Breast epithelium (tissue), 4 donors: ENCODE results near the gene KRTAP5-11. TPM values are rescaled to one million over a fixed set of nuclear protein-coding genes. Genes with fewer than 3 reads are reported as not detected.

ENCODE experiments used
- DNase-seq, 2 donors: peaks; one replicate each; pipeline ENCODE4 v3.0.0-alpha.2; 2019; ENCODE audit warnings: low spot score in 2 of 2
- H3K27ac ChIP-seq, 2 donors: fragments of 200-600 bp; sonication (generic) in 1 of 2; one replicate each; pipeline ENCODE4 v1.5.1; 2016 to 2019; ENCODE audit warnings: mild to moderate bottlenecking in 1 of 2
- H3K27me3 ChIP-seq, 2 donors: fragments of 200-600 bp; sonication (generic) in 1 of 2; one replicate each; pipeline versions ENCODE4 v1.5.1 to v1.6.0; 2017 to 2019; ENCODE audit warnings: control low read depth in 1 of 2, mild to moderate bottlenecking in 1 of 2
- H3K36me3 ChIP-seq: fragments of 200-600 bp; one replicate; pipeline ENCODE4 v1.5.1; 2019
- H3K4me1 ChIP-seq, 2 donors: fragments of 200-600 bp; sonication (generic); one replicate each; pipeline ENCODE4 v1.5.1; 2016 to 2019; ENCODE audit warnings: control low read depth in 1 of 2
- H3K4me3 ChIP-seq, 3 donors: fragments of 200-600 bp; sonication (generic); 1 replicate in 2 of 3; 2 replicates in 1 of 3; pipeline ENCODE4 v1.5.1; 2016 to 2019; ENCODE audit warnings: mild to moderate bottlenecking in 3 of 3, moderate library complexity in 2 of 3
- H3K9me3 ChIP-seq, 2 donors: fragments of 200-600 bp; sonication (generic) in 1 of 2; one replicate each; pipeline ENCODE4 v1.5.1; 2016 to 2019; ENCODE audit warnings: control low read depth in 1 of 2
- POLR2A ChIP-seq: fragments of 450-650 bp; IDR thresholded peaks from one replicate; pipeline ENCODE4 v1.6.1; 2016; ENCODE audit warnings: antibody characterized with exemption, mild to moderate bottlenecking, moderate library complexity
- POLR2AphosphoS5 ChIP-seq, 3 donors: sonication (generic); formaldehyde crosslinking; IDR thresholded peaks; one replicate each; pipeline ENCODE4 v1.6.1; 2017; ENCODE audit warnings: antibody characterized with exemption in 3 of 3
- intact Hi-C: fragments of 100-400 bp; cut with DNase I; formaldehyde crosslinking; loops from one replicate; pipeline ENCODE4 v1.15.1; 2023; ENCODE audit warnings: low total_unique reads
- total RNA-seq, 3 donors: library from RNA; depleted of rRNA; stranded (reverse); fragments of >200 nt; gene quantifications; one replicate each; pipeline ENCODE4 v1.1.0, GENCODE V29; 2016
- TF ChIP-seq, protein P1 (sequence below), 3 donors: fragments of 450-650 bp; IDR thresholded peaks; one replicate each; pipeline ENCODE4 v1.5.1; 2016 to 2017; ENCODE audit warnings: antibody characterized with exemption in 3 of 3, mild to moderate bottlenecking in 3 of 3, moderate library complexity in 3 of 3

KRTAP5-11 gene
- total RNA-seq, 3 donors from 2014 or later: not detected

DNA sequence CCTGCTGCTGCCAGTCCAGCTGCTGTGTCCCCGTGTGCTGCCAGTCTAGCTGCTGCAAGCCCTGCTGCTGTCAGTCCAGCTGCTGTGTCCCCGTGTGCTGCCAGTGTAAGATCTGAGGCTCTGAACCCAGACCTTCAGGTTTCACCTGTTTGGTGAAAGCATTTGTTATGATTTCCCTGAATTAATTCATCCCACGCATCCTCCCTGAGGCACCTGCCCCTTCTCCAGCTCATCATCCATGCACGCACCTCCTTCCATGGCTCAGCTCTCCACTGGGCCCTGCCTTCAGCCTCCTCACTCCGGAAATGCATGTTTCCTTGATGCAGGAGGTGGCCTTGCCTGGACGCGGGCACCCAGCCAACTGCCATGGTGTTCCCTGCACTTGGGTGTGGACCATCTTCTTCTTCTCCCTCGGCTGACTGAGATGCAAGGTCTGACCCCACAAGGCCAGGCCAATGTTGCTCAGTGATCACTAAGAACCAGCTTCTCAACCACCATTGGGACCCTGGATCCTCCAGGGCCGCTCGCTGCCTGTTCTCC lies 16.5 kb downstream of the KRTAP5-11 start:
- H3K4me3 ChIP-seq: no peak overlapping the region
- no peaks in the 10 kb centered on the region for H3K4me1 ChIP-seq
- no peak for DNase-seq
- intact Hi-C loops: no loop called here
- no peak overlapping the region for H3K27ac ChIP-seq
- no peaks in the 10 kb centered on the region for H3K9me3 ChIP-seq
- TF ChIP-seq POLR2A: no peak
- TF ChIP-seq POLR2AphosphoS5 (IDR thresholded peaks at IDR 0.05): no peak
- TF ChIP-seq, protein P1, sequence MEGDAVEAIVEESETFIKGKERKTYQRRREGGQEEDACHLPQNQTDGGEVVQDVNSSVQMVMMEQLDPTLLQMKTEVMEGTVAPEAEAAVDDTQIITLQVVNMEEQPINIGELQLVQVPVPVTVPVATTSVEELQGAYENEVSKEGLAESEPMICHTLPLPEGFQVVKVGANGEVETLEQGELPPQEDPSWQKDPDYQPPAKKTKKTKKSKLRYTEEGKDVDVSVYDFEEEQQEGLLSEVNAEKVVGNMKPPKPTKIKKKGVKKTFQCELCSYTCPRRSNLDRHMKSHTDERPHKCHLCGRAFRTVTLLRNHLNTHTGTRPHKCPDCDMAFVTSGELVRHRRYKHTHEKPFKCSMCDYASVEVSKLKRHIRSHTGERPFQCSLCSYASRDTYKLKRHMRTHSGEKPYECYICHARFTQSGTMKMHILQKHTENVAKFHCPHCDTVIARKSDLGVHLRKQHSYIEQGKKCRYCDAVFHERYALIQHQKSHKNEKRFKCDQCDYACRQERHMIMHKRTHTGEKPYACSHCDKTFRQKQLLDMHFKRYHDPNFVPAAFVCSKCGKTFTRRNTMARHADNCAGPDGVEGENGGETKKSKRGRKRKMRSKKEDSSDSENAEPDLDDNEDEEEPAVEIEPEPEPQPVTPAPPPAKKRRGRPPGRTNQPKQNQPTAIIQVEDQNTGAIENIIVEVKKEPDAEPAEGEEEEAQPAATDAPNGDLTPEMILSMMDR (IDR thresholded peaks at IDR 0.05): no peak
- no peaks in the 10 kb centered on the region for H3K27me3 ChIP-seq
- no peaks in the 10 kb centered on the region for H3K36me3 ChIP-seq

DNA sequence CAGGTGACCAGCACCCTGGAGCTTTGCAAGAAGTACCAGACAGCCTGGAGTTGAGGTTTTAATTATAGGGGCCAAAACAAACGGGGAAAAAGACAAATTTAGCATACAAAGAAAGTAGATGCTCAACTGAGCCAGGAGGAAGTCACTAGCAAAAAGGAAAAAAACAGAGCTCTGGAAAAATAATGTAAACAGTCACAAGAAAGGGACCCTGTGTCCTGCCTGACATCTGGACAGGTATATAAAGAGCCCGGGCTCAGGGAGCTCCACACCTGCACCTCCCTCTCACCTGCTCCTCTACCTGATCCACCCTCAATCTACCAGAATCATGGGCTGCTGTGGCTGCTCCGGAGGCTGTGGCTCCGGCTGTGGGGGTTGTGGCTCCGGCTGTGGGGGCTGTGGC lies 17.4 kb downstream of the KRTAP5-11 start, which contains the start of gene KRTAP5-10:
TSS of gene KRTAP5-10 (plus strand) at position 301 of the 400 bp plus-strand sequence. CDS start at position 326, 25 bp downstream.
- H3K9me3 ChIP-seq: no peaks in the 10 kb centered on the region
- intact Hi-C loops: no loop called here
- no peaks in the 10 kb centered on the region for H3K27me3 ChIP-seq
- TF ChIP-seq POLR2AphosphoS5 (IDR thresholded peaks at IDR 0.05): no peak
- no peaks in the 10 kb centered on the region for H3K36me3 ChIP-seq
- H3K27ac ChIP-seq: no peak within 1 kb of the TSS
- H3K4me1 ChIP-seq: no peaks in the 10 kb centered on the region
- H3K4me3 ChIP-seq: no peak within 1 kb of the TSS
- DNase-seq: no peak

DNA sequence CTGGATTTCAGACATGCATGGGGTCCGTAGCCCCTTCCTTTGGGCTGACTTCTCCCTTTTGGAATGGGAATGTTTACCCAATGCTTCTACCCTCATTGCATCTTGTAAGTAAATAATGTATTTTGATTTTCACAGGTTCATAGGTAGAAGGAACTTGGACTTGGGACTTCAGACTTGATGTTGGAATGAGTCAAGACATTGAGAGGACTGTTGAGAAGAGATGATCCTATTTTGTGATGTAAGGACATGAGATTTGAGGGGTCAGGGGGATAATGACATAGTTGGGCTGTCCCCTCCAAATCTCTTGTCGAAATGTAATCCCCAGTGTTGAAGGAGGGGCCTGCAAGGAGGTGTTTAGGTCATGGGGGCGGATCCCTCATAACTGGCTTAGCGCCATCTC lies 18.2 kb downstream of the KRTAP5-11 start:
- no peak overlapping the region for H3K4me3 ChIP-seq
- no peaks in the 10 kb centered on the region for H3K4me1 ChIP-seq
- H3K27ac ChIP-seq: no peak overlapping the region
- no peaks in the 10 kb centered on the region for H3K9me3 ChIP-seq
- no peak for TF ChIP-seq POLR2AphosphoS5 (IDR thresholded peaks at IDR 0.05)
- no peak for TF ChIP-seq POLR2A
- TF ChIP-seq, protein P1 (IDR thresholded peaks at IDR 0.05): no peak
- H3K36me3 ChIP-seq: no peaks in the 10 kb centered on the region
- intact Hi-C loops: no loop called here
- DNase-seq: no peak
- no peaks in the 10 kb centered on the region for H3K27me3 ChIP-seq

DNA sequence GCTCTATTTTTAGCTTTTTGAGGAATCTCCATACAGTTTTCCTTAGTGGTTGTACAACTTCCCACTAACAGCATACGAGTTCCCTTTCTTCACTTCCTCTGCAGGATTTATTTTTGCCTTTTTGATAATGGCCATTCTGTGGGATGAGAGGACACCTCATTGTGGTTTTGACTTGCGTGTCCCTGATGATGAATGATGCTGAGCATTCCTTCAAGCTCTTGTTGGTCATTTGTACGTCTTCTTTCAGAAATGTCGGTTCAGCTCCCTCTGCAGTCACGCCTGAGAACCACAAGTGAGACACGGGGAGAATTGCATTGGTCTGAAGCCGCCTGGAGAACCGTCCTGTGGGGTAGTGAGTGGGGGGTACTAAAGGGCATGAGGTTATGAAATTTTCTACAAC lies 19.3 kb downstream of the KRTAP5-11 start:
- Histone ChIP-seq H3K4me1 (no peaks in the 10 kb centered on the region), H3K27me3 (no peaks in the 10 kb centered on the region), H3K27ac (no peak overlapping the region), H3K4me3 (no peak overlapping the region), H3K9me3 (no peaks in the 10 kb centered on the region), H3K36me3 (no peaks in the 10 kb centered on the region)
- no peak for DNase-seq
- TF ChIP-seq POLR2A (no peak), POLR2AphosphoS5 (IDR thresholded peaks at IDR 0.05) (no peak)
- TF ChIP-seq, protein P1 (IDR thresholded peaks at IDR 0.05): no peak
- intact Hi-C loops: no loop called here

DNA sequence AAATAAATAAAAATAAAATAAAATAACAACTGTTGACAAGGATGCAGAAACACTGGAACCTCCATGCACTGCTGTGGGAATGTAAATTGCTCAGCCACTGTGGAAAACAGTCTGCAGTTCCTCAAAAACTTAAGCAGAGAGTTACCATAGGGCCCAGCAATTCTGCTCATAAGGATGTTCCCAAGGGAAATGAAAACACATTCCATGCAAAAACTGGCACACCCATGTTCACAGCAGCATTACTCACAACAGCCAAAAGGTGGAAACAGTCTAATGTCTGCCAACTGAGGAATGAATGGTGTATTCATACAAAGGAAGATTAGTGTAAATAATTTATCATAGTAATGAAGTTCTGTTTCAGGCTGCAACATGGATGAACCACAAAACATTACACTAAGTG lies 20.6 kb downstream of the KRTAP5-11 start:
- DNase-seq: no peak

More for the DNA sequence above, 20.6 kb downstream of the KRTAP5-11 start:
- no peak for TF ChIP-seq POLR2AphosphoS5 (IDR thresholded peaks at IDR 0.05)
- TF ChIP-seq, protein P1 (IDR thresholded peaks at IDR 0.05): no peak
- Histone ChIP-seq H3K27me3 (no peaks in the 10 kb centered on the region), H3K4me1 (no peaks in the 10 kb centered on the region), H3K36me3 (no peaks in the 10 kb centered on the region), H3K4me3 (no peak overlapping the region), H3K9me3 (no peaks in the 10 kb centered on the region), H3K27ac (no peak overlapping the region)
- intact Hi-C loops: no loop called here
